ENCODE data around the gene MRPL53. TPM values are rescaled to one million over a fixed set of nuclear protein-coding genes. Genes with fewer than 3 reads are reported as not detected.

The MRPL53 gene
- total and polyA plus RNA-seq, 2 of the 13 experiments (the other 11 are each of a cell fraction or from before 2014, with no cell fraction given): 34.3 to 51.9 TPM

- TF ChIP-seq ZNF382 (CRISPR knock-in tag; IDR thresholded peaks at IDR 0.05; ENCODE audit: borderline replicate concordance) (no peak), IRF2 (CRISPR knock-in tag; IDR thresholded peaks at IDR 0.05) (peak; percentile 59), POGK (CRISPR knock-in tag; conservative IDR thresholded peaks at IDR 0.05) (no peak; the same call in 1 of the 2 replicates), ZNF34 (CRISPR knock-in tag; IDR thresholded peaks at IDR 0.05; ENCODE audit: borderline replicate concordance) (no peak), KDM4B (CRISPR knock-in tag; IDR thresholded peaks at IDR 0.05) (no peak), HNF4G (IDR thresholded peaks at IDR 0.05; ENCODE audit: borderline replicate concordance, low read depth, low read length) (peak; percentile 95), HNF4G (CRISPR knock-in tag; IDR thresholded peaks at IDR 0.05; ENCODE audit: borderline replicate concordance, low read depth) (peak; percentile 57; the same call in 1 of the 2 replicates), ARHGAP35 (CRISPR knock-in tag; IDR thresholded peaks at IDR 0.05; ENCODE audit: borderline replicate concordance) (no peak), ZNF367 (CRISPR knock-in tag; IDR thresholded peaks at IDR 0.05; ENCODE audit: borderline replicate concordance) (no peak), ZKSCAN5 (CRISPR knock-in tag; IDR thresholded peaks at IDR 0.05) (no peak), KAT7 (CRISPR knock-in tag; IDR thresholded peaks at IDR 0.05; ENCODE audit: borderline replicate concordance) (0 out of 2 replicates have a peak, but pooled peaks have one; percentile 73), ZNF160 (CRISPR knock-in tag; IDR thresholded peaks at IDR 0.05) (peak; percentile 13; the same call in 1 of the 2 replicates), ZSCAN21 (CRISPR knock-in tag; IDR thresholded peaks at IDR 0.05; ENCODE audit: borderline replicate concordance) (no peak), ZBTB4 (CRISPR knock-in tag; IDR thresholded peaks at IDR 0.05; ENCODE audit: borderline replicate concordance) (no peak), TERF1 (CRISPR knock-in tag; IDR thresholded peaks at IDR 0.05) (no peak), ZZZ3 (CRISPR knock-in tag; IDR thresholded peaks at IDR 0.05; ENCODE audit: borderline replicate concordance) (no peak), NCOA1 (CRISPR knock-in tag; IDR thresholded peaks at IDR 0.05) (no peak), MIER3 (CRISPR knock-in tag; IDR thresholded peaks at IDR 0.05; ENCODE audit: borderline replicate concordance) (peak; percentile 82; the same call in 1 of the 2 replicates), ZNF18 (CRISPR knock-in tag; IDR thresholded peaks at IDR 0.05; ENCODE audit: insufficient replicate concordance) (no peak), NCOA2 (CRISPR knock-in tag; IDR thresholded peaks at IDR 0.05) (peak; percentile 95), SRSF9 (IDR thresholded peaks at IDR 0.05; ENCODE audit: borderline replicate concordance, insufficient read depth, low read depth, low read length, poor library complexity, severe bottlenecking) (no peak)
These were observed 16.4 kb upstream of the MRPL53 start (continued) for GRCh38 chr2:74488643-74489481.

Measured in HepG2 (cell line).